ENCODE results near the gene MYRIP.
"Not testable (repeated sequence)": the region's sequence is repeated elsewhere in the genome, so short reads cannot be mapped to it uniquely, and the experiment has no call there.

The MYRIP gene

DNA sequence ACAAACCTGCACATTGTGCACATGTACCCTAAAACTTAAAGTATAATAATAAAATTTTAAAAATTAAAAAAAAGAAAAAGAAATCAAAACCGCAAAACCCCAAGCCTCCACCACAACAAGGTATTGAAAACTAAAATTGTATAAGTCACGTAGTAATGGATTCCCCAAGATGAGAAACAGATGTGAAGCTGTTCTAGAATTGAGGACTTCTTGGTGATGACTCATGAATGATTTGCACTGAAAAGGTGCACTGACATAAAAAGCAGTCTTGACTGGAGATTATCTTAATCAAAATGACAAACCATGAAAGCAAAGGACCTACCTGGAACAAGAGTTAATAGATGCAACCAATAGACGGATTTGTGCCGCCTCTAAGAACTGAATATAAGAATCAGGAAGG lies 225.8 kb downstream of the MYRIP start:
- DNase-seq (ENCODE audit: low read depth in 2 of 2) = no peak

DNA sequence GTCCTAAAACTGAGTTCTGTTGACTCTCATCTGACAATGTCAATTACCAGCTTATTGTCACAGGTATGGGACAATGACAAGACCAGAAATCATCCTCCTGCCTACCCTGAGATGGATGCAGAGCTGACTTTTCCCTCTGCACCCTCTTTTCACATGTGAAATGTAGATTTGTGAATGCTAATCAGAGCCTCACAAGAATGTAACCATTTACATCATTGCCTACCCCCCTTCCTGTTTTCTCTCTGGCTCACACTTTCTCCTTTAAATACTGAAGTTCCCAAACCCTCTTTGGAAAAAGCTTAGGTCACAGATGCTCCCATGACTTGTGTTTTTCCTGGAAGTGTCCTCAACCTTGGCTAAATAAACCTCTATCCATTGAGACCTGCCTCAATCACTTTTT lies 228.2 kb downstream of the MYRIP start:
- DNase-seq (ENCODE audit: low read depth in 2 of 2) = no peak

DNA sequence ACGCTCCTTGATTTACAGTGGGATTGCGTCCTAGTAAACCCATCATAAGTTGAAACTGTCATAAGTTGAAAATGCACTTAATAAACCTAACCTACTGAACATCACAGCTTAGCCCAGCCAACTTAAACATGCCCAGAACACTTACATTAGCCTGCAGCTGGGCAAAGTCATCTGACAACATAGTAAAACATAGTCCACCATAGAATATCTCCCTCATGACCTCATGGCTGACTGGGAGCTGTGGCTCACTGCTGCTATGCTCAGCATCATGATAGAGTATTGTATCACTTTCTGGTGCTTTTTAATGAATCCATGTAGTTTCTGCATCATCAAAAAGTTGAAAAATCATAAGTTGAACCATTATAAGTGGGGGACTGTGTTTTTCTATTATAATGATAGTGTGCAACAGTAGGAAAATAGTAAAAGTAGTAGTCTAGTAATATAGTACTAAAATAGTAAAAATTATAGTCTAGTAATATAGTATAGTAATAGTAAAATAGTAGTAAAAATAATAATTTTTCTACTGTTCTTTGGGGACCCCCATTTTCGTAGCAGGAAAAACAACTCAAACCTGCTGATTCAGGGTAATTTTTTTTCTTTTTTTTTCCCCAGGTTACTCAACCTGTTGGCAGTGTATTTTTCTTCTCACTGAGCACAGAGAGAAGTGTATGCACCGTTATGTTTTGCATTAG lies 233.5 kb downstream of the MYRIP start:
- DNase-seq (ENCODE audit: low read depth in 2 of 2) = no peak

DNA sequence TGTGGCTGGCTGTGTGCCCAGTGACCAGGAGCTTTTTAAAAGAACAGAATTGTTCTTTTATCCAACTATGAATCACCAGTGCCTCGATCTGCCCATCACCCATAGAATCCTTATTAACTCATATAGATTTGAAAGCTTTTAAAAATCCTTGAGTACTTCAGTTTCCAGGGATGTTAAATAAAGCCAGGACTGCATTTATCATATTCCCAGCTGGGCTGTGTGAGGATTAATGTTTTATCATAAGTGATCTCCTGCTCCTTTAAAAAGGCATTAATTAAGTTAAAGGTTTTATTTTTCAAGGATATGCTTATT lies 234.0 kb downstream of the MYRIP start:
- no peak for DNase-seq (ENCODE audit: low read depth in 2 of 2)

DNA sequence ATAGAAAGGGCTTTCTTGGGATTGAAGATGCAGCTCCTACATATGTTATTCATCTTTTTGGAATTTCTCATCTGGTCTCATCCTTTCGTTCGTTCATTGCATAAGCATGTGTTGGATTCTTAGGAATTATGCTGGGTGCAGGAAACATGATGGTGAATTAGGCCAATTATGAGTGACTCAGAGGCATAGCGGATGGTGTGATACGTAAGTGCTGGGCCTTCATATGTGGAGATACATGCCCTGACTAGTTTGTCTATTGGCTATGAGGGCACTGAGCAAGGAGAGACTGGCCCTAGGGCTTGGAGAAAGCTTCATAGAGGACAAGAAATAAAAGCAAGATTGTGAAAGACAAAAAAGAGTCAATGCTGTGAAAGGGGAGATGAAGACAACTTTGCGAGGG lies 235.1 kb downstream of the MYRIP start:
- DNase-seq (ENCODE audit: low read depth in 2 of 2) = no peak

DNA sequence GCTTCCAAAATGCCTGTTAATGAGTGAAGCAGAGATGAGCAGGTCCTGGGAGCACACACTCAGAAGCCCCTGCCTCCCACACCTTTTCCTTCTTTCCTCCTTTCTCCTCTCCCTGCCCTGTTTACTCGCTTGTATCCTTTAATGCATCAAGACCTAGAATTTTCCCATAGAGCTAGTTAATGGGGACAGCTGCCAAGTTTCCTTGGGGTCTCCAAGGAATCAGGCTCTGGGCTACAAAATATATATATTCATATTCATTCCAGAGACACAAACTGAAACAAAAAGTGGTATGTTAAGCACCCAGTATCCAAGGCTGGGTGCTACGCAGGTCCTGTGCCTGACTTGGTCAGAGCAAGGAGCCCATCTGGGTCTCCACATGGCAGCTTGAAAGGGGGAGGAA lies 235.6 kb downstream of the MYRIP start:
- no peak for DNase-seq (ENCODE audit: low read depth in 2 of 2)

DNA sequence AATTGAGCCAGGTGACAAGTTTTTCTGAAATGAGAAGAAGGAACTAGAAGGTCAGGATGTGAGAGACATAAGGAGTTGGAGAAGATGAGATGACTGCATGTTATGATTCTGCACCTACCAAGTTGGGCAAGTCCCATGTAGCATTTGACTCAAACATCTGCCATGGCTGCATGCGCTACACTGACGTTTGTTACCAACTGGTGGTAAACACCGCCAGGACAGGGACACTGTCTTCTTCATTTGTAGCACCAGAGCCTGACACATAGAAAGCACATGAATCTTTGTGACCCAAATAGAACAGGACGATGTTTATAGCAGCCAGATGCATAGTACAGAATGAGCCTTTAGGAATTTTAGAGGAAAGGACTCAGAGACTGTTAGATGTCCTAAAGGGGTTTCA lies 236.7 kb downstream of the MYRIP start:
- DNase-seq (ENCODE audit: low read depth in 2 of 2) = no peak

DNA sequence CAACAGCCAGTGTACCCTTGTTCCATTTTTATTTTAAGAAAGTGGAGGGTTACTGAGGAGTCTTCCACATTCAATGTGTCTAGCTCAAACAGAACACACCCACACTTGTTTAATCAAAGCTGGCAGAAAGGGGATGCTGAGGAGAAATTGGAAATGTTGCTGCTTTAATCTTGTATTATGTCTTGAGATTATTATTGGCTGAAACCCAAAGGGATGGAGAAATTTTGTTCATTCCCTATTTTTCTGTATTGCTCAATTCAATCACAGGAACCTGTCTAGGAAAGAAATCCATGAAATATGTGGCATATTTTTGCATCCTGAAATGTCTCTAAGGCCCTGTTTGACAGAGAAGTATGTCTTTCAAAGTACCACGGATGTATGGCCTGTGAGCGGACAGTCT lies 238.0 kb downstream of the MYRIP start:
- no peak for DNase-seq (ENCODE audit: low read depth in 2 of 2)

DNA sequence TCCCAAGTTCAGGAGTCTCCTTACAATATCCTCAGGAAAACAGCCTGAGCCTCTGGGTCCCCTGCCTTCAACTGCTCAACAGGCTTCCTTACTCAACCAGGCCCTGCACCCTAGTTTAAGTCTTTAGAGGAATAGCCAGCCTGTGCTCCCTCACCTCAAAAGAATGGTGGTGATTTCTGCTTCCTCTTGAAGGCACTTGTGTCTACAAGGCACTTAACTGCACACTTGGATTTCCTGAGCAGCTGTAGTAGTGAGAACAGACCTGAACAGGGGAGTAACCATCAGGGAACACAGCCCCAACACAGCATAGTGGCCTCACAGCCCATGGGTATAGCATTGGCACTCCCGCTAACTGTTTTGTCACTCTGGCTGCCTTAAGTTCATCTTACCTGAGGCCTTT lies 244.3 kb downstream of the MYRIP start:
- DNase-seq (ENCODE audit: low read depth in 2 of 2) = no peak

DNA sequence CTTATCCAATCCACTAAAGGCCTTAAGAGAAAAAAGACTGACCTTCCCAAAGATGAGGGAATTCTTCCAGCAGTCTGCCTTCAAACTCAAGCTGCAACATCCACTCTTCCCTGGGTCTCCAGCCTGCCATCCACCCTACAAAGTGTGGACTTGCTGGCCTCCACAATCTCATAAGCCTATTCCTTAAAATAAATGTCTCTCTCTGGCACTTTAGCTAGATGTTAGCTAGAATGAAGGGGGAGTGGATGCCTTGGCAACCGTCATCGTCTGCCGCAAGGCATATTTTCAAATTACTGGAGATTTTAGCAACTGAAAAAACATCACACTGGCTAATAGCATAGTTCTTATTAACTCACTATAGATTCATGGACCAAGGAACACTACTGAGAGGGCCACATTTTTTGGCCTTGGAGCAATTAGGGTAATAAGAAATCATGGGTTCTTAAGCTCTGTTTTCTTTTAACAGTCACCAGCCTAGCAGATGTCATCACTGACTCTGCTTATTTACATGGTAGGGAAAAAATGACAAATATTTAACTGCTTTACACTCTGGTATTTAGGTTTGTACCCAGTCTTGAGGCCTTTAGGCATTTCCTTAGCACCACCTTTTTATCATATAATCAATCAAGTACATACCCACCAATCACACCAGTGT lies 245.3 kb downstream of the MYRIP start:
- no peak for DNase-seq (ENCODE audit: low read depth in 2 of 2)

DNA sequence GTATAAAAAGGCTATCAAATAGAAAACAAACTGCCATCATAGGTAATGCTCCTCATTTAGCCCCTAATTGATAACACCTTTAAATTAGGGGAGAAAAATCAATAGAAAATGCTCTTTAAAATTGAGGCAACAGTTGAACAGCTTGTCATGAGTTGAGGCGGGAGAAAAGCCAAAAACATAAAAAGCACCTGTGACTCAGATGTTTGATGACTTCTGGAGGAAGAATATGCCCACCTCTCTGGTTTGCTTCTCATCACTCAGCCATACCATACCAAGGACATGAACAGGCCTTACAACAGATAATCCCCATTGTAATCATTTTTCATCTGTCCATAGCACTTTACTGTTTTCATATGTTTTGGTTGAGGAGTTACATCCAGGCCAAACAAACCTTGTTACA lies 246.0 kb downstream of the MYRIP start:
- DNase-seq (ENCODE audit: low read depth in 2 of 2) = no peak

DNA sequence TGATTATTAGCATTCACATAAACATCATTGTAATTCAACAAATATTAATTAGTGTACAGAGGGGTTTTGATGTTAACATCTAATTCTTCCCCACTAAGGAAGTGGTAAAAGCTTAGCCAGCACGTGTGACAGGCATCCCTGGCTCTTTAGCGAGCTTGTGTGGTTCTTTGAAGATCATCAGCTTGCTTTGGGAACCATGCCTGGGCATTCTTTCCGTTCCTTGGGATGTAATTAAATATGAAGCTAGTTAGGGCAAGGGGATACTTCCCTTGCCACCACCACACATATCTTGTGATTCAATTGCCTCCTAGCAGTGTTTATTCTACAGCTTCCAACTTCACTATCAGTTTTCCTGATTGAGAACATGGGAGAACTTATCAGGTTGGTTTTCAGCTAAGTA lies 246.5 kb downstream of the MYRIP start:
- no peak for DNase-seq (ENCODE audit: low read depth in 2 of 2)

DNA sequence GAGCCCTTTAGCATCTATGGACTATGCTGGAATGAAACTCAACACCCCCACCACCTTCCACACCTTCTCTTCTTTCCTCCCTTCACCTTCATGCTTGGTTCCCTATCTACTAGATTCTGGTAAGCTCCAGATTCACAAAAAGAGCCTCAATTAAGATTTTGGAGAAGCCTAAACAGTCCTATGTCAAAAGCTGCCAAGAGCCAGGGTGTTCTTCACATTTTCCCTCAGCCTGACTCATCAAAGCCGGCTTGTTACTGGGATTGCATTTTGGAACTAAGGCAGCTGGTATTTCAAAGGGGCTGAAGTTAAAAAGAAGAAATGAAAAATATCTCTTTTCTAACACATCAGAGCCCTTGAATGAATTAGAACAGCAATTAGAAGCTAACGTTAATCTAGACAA lies 247.7 kb downstream of the MYRIP start:
- DNase-seq (ENCODE audit: low read depth in 2 of 2) = no peak

DNA sequence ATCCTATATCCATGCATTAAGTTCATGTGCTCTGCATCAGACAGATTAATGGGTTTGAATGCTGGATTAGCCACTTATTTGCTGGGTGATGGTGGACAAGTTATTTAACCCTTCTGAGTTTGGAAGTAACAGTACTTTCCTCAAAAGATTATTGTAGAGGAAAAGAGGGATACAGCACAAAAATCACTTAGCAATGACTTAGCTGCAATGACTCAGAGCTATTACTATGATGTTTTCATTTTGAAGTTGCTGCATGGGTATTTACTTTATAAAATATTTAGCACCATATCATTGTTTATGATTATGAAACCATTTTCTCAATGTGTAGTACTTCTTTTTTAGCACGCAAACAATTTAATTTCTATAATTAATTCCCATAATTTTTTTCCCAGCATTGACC lies 248.4 kb downstream of the MYRIP start:
- no peak for DNase-seq (ENCODE audit: low read depth in 2 of 2)

DNA sequence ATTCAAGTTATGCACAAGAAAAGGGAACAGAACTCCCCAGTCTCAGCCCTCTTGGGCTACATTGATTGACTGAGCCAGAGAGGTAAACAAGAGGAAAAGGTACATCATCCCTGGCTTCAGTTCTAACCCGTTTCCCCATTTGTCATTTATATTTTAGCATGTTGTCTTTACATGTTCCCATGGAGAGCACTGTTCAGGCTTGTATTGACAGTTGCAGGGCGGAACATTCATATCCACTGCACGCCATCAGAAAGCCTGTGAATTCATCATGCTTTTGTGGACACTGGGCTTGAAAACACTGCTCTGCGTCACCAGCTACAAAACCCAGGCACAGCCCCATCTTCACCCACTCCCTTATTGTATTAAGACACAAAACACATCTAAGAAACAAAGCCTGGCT lies 259.2 kb downstream of the MYRIP start:
- no peak for DNase-seq (ENCODE audit: low read depth in 2 of 2)

DNA sequence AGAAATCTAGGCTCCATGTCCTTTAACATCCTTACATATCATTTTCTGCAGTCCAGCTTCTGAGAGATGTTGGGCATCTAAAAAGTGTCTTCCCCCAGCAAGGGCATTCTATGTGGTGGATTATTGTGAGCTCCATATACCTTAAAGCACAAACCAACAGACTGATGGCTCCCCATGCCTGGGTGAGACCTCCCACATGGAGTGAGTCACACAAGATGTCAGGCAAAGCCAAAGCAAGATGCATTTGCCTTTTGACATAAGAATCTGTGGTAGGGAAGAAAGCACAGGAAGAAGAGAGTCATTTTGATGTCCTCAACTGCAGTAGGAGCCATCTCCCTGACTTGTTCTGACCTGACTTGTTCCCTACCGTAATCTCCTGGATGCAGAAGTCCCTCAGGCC lies 261.4 kb downstream of the MYRIP start:
- DNase-seq (ENCODE audit: low read depth in 2 of 2) = no peak

DNA sequence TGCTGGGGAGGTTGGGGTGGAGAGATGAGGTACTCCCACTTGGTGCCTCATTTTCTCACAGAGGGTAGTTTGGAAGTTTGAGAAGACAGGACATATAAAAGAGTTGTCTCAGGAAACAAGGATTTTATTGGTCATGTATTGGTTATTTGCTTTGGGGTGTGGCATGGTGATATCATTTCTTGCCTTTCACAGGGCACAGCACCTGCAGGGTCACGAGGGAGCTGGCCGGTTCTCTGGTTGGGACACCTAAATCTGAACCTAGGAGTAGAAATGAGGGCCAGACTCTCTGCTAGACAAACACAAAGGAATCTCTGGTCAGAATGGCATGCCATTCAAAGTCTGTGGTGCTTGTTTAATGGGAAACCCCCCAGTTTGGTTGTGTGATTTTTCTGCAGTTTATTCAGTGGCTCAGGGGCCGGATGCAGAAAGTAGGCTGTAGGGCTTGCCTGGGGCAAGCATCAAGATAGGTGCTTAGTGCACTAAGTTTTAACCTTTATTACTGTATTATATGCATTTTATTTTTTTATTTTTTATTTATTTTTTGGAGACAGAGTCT lies 262.4 kb downstream of the MYRIP start:
- no peak for DNase-seq (ENCODE audit: low read depth in 2 of 2)

DNA sequence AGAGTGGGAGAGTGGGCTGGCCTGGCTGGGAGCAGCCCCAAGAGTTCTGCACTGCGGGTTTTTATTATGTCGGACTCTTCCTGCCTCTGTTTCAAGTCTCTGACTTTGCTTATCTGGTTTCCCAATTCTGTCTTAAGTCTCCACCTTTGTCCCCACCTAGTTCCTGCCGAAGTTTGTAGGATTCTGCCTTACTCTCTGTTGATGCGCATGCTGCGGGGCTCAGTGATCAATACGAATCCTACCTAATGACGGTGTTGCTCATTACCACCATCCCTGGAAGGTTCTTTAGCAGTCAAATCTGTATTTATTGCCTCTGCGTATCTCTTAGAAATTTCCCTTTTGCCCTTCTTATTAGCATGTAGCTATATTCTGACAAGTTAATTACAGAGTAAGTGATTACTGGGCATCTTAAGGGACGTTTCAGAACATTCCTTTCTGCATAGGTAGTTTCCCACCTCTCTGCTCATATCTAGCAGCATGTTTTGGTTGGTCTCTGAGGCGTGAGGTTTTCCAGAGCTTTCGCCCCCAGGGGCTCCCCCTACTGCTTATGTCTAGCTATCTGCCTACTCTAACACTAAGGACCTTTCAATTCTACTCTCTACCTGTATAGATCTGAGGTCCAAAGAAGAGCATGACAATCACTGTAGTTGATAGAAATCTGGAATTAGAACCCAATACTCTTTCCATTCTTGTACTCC lies 264.1 kb downstream of the MYRIP start:
- no peak for DNase-seq (ENCODE audit: low read depth in 2 of 2)

DNA sequence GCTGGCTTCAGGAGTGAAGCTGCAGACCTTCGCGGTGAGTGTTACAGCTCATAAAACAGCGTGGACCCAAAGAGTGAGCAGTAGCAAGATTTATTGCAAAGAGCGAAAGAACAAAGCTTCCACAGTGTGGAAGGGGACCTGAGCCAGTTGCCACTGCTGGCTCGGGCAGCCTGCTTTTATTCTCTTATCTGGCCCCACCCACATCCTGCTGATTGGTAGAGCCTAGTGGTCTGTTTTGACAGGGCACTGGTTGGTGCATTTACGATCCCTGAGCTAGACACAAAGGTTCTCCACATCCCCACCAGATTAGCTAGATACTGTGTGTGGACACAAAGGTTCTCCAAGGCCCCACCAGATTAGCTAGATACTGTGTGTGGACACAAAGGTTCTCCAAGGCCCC lies 267.7 kb downstream of the MYRIP start:
- DNase-seq (ENCODE audit: low read depth in 2 of 2) = not testable (repeated sequence)

DNA sequence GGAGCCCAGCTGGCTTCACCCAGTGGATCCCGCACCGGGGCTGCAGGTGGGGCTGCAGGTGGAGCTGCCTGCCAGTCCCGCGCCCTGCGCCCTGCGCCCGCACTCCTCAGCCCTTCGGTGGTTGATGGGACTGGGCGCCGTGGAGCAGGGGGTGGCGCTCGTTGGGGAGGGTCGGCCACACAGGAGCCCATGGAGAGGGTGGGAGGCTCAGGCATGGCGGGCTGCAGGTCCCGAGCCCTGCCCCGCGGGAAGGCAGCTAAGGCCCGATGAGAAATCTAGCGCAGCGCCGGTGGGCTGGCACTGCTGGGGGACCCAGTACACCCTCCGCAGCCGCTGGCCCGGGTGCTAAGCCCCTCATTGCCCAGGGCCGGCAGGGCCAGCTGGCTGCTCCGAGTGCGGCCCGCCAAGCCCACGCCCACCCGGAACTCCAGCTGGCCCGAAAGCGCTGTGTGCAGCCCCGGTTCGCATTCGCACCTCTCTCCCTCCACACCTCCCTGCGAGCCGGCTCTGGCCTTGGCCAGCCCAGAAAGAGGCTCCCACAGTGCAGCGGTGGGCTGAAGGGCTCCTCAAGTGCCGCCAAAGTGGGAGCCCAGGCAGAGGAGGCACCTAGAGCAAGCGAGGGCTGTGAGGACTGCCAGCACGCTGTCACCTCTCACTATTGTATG lies 268.6 kb downstream of the MYRIP start:
- DNase-seq (ENCODE audit: low read depth in 2 of 2) = not testable (repeated sequence)

DNA sequence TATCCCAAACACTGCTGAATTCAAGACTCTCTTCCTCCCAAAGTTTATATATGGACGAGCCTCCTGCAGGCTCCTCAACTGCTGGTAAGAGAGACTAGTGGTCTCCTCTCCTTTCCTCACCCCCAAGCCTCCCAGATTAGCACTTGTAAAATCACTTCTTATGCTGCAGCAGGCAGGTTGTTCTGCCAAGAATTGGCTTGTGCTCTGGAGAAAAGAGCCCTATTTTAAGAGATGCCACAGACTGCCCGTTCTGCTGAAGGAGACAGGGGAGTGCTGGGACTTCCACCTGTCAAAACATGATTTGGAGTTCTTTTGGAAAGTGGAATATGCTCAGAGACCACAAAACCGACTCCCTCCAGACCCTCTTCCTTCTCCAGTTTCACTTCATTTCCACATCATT lies 269.2 kb downstream of the MYRIP start:
- DNase-seq (ENCODE audit: low read depth in 2 of 2) = no peak

DNA sequence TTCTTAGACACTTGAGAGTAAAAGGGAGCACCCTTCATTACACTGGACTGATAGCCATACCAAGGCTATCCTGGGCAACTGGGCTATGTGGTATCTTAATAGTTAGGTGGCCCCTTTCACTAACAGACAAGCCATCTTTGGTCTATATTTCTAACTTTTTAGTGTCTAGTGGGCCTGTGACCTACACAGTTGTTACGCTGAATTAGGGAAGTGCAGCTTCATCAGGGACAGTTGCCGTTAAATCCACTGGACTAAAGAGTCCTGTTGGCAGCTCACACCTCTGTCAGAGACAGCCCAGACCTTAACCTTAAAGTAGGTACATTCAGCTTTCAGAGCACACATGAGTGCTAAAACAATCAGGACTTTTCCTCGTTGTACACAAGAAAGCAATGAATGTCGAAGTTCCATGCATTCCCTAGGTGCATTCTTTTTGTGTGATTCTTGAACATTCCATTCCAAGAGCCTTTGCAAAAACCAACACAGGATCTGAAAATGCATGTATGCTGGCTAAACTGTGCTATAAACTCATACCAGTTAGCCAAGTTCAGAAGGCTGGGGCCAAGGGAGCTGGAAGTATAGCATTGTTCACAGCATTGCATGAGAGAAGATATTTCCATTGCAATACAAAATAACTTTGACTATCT lies 269.9 kb downstream of the MYRIP start:
- DNase-seq (ENCODE audit: low read depth in 2 of 2) = no peak

Data from stimulated activated CD8-positive, alpha-beta memory T cell treated with anti-CD3 and anti-CD28 coated beads, Interleukin-2, amount 100 ng/mL, for 48 hours (primary cell).